ENCODE measurements around the gene ZNF683. TPM values are rescaled to one million over a fixed set of nuclear protein-coding genes. Genes with fewer than 3 reads are reported as not detected.

Gene ZNF683
- total and polyA plus RNA-seq, 9 of the 15 experiments (the other 6 are each of a cell fraction or from before 2014, with no cell fraction given) = not detected

DNA sequence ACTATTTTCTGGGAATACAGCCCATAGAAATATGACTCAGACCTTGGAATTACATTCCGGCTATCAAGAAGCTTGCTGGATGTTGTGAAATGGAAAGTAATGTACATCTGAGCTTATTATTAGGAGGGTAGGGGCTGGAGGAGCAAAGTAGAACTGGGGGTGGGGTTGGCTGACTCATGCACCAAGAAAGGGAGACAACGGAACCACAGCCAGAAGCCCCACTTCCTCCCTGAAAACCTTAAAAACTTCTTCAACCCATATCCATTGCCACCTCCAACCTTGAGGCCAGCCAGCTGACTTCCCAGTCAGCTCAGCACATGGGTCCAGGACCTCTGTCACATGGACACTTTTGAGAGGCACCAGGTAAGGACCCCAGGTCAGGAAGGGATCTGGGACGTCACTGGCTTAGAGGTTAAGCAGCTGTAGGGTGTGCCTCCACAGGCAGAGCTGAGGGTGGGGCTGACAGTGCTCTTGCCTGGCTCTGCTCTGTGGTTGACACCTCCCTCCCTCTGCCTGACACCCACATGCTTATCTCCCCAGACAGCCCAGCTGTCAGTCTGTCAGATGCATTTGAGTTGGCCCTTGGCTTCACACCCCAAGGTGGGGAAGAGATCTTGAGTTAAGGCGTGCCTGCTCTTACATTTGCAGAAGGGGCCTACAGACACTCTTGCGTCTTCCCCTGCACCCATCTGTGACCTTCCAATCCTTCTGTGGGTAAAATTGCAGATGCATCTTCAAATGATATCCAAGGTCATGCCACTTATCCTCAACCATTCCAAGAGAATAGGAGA lies 5.7 kb upstream of the ZNF683 start (continued):
- TF ChIP-seq ZHX1 (conservative IDR thresholded peaks at IDR 0.05; ENCODE audit: low read length) (no peak), ZNF431 (CRISPR knock-in tag; IDR thresholded peaks at IDR 0.05) (peak; percentile 81), STAT6 (CRISPR knock-in tag; IDR thresholded peaks at IDR 0.05) (no peak), GABPB1 (CRISPR knock-in tag; IDR thresholded peaks at IDR 0.05) (peak; percentile 80), OTX1 (CRISPR knock-in tag; IDR thresholded peaks at IDR 0.05) (peak; percentile 77; the same call in 1 of the 2 replicates), ZNF436 (CRISPR knock-in tag; IDR thresholded peaks at IDR 0.05) (no peak), FOXJ3 (CRISPR knock-in tag; IDR thresholded peaks at IDR 0.05) (no peak), NUFIP1 (IDR thresholded peaks at IDR 0.05; ENCODE audit: partially characterized antibody) (no peak), CTBP1 (IDR thresholded peaks at IDR 0.05; ENCODE audit: borderline replicate concordance) (peak; percentile 98), KLF13 (tag; IDR thresholded peaks at IDR 0.05; ENCODE audit: borderline replicate concordance, low read depth) (peak; percentile 77), E2F3 (CRISPR knock-in tag; IDR thresholded peaks at IDR 0.05) (no peak), JUN (IDR thresholded peaks at IDR 0.05; ENCODE audit: borderline replicate concordance, low read depth, low read length) (peak; percentile 80), JUN (CRISPR knock-in tag; IDR thresholded peaks at IDR 0.05; ENCODE audit: borderline replicate concordance) (peak; percentile 73; the same call in 1 of the 2 replicates), TAF9B (IDR thresholded peaks at IDR 0.05; ENCODE audit: partially characterized antibody) (peak; percentile 99)
- TF ChIP-seq, protein P1, sequence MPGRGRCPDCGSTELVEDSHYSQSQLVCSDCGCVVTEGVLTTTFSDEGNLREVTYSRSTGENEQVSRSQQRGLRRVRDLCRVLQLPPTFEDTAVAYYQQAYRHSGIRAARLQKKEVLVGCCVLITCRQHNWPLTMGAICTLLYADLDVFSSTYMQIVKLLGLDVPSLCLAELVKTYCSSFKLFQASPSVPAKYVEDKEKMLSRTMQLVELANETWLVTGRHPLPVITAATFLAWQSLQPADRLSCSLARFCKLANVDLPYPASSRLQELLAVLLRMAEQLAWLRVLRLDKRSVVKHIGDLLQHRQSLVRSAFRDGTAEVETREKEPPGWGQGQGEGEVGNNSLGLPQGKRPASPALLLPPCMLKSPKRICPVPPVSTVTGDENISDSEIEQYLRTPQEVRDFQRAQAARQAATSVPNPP (IDR thresholded peaks at IDR 0.05; ENCODE audit: borderline replicate concordance, insufficient read depth, insufficient read length) = no peak
- TF ChIP-seq, protein P2, sequence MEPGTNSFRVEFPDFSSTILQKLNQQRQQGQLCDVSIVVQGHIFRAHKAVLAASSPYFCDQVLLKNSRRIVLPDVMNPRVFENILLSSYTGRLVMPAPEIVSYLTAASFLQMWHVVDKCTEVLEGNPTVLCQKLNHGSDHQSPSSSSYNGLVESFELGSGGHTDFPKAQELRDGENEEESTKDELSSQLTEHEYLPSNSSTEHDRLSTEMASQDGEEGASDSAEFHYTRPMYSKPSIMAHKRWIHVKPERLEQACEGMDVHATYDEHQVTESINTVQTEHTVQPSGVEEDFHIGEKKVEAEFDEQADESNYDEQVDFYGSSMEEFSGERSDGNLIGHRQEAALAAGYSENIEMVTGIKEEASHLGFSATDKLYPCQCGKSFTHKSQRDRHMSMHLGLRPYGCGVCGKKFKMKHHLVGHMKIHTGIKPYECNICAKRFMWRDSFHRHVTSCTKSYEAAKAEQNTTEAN (CRISPR knock-in tag; IDR thresholded peaks at IDR 0.05) = peak; percentile 76; the same call in 1 of the 2 replicates
- TF ChIP-seq, protein P3, sequence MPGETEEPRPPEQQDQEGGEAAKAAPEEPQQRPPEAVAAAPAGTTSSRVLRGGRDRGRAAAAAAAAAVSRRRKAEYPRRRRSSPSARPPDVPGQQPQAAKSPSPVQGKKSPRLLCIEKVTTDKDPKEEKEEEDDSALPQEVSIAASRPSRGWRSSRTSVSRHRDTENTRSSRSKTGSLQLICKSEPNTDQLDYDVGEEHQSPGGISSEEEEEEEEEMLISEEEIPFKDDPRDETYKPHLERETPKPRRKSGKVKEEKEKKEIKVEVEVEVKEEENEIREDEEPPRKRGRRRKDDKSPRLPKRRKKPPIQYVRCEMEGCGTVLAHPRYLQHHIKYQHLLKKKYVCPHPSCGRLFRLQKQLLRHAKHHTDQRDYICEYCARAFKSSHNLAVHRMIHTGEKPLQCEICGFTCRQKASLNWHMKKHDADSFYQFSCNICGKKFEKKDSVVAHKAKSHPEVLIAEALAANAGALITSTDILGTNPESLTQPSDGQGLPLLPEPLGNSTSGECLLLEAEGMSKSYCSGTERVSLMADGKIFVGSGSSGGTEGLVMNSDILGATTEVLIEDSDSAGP (CRISPR knock-in tag; IDR thresholded peaks at IDR 0.05) = no peak
